MM.1S (cell line): ENCODE results near the gene ALDH1A3.

Experiments
- DNase-seq: peaks from one replicate; pipeline ENCODE4 v3.0.0-alpha.2; 2015
- H2AFZ ChIP-seq: fragments of 300-600 bp; sonication (generic); 2 replicates; pipeline ENCODE4 v1.6.0; 2016; ENCODE audit warnings: antibody characterized with exemption, low read length
- H3F3A ChIP-seq: fragments of 300-600 bp; sonication (generic); 2 replicates; pipeline ENCODE4 v1.6.1; 2016; ENCODE audit warnings: mild to moderate bottlenecking, antibody characterized with exemption, low read length, moderate library complexity, mixed read lengths; ENCODE audit not compliant: insufficient read depth
- H3K27ac ChIP-seq: fragments of 300-600 bp; sonication (generic); 2 replicates; pipeline ENCODE4 v1.5.1; 2016; ENCODE audit warnings: mild to moderate bottlenecking, low read length
- H3K27me3 ChIP-seq: fragments of 300-600 bp; sonication (generic); replicated peaks from 2 replicates; pipeline ENCODE4 v1.6.0; 2016; ENCODE audit warnings: low read length; ENCODE audit not compliant: insufficient read depth
- H3K36me3 ChIP-seq: fragments of 300-600 bp; sonication (generic); replicated peaks from 2 replicates; pipeline ENCODE4 v1.6.1; 2016; ENCODE audit warnings: mild to moderate bottlenecking, low read length, mixed read lengths; ENCODE audit not compliant: insufficient read depth
- H3K4me1 ChIP-seq: fragments of 300-600 bp; sonication (generic); 2 replicates; pipeline ENCODE4 v1.6.1; 2016; ENCODE audit warnings: low read length, mixed read lengths
- H3K4me2 ChIP-seq: fragments of 300-600 bp; sonication (generic); 2 replicates; pipeline ENCODE4 v1.6.0; 2016; ENCODE audit warnings: low read depth, low read length
- H3K4me3 ChIP-seq: fragments of 300-600 bp; sonication (generic); 2 replicates; pipeline ENCODE4 v1.5.1; 2016; ENCODE audit warnings: low read length, mixed read lengths
- H3K79me2 ChIP-seq: fragments of 300-600 bp; sonication (generic); 2 replicates; pipeline ENCODE4 v1.6.1; 2016; ENCODE audit warnings: mixed run types, low read length, mixed read lengths
- H3K9ac ChIP-seq: fragments of 300-600 bp; sonication (generic); 2 replicates; pipeline ENCODE4 v1.6.1; 2016; ENCODE audit warnings: low read length, mixed read lengths
- H3K9me2 ChIP-seq: fragments of 300-600 bp; sonication (generic); replicated peaks from 2 replicates; pipeline ENCODE4 v1.6.1; 2016; ENCODE audit warnings: mild to moderate bottlenecking, low read length, mixed read lengths; ENCODE audit not compliant: insufficient read depth
- H3K9me3 ChIP-seq: fragments of 300-600 bp; sonication (generic); replicated peaks from 2 replicates; pipeline ENCODE4 v1.6.1; 2016; ENCODE audit warnings: mild to moderate bottlenecking, low read length, mixed read lengths; ENCODE audit not compliant: insufficient read depth
- H4K20me1 ChIP-seq: fragments of 300-600 bp; sonication (generic); 2 replicates; pipeline ENCODE4 v1.6.1; 2016; ENCODE audit warnings: mild to moderate bottlenecking, low read length, moderate library complexity, mixed read lengths; ENCODE audit not compliant: insufficient read depth
- EZH2 ChIP-seq: fragments of 300-600 bp; sonication (generic); optimal IDR thresholded peaks from 2 replicates; pipeline ENCODE3; 2017; ENCODE audit warnings: low read depth, mild to moderate bottlenecking, antibody characterized with exemption, low read length, mixed read lengths
- EZH2phosphoT487 ChIP-seq: fragments of 300-600 bp; sonication (generic); IDR thresholded peaks from 2 replicates; pipeline ENCODE4 v1.6.1; 2018; ENCODE audit warnings: antibody characterized with exemption, low read length
- TF ChIP-seq, protein P1 (sequence below): fragments of 300-600 bp; sonication (generic); IDR thresholded peaks from 2 replicates; pipeline ENCODE4 v1.5.1; 2016; ENCODE audit warnings: antibody characterized with exemption, low read length, mixed read lengths

Gene ALDH1A3

GRCh38 chr15:100923902-100924301, 44.3 kb downstream of the ALDH1A3 start:
- Histone ChIP-seq H3K79me2 (peaks cover 70% of the 10 kb centered on the region), H4K20me1 (no peaks in the 10 kb centered on the region), H3K4me1 (peaks cover 39% of the 10 kb centered on the region), H3K36me3 (peaks cover 11% of the 10 kb centered on the region), H3K9me3 (no peaks in the 10 kb centered on the region), H3K9me2 (no peaks in the 10 kb centered on the region), H3K4me3 (no peak overlapping the region), H3F3A (peaks cover 37% of the 10 kb centered on the region), H3K9ac (no peak overlapping the region), H3K4me2 (0 out of 2 replicates have a peak overlapping the region, but pooled peaks have one; percentile 86), H3K27me3 (no peaks in the 10 kb centered on the region), H2AFZ (no peak overlapping the region), H3K27ac (peak overlapping the region; percentile 96; the same call in 1 of the 2 replicates)
- no peak for DNase-seq
- TF ChIP-seq EZH2phosphoT487 = no peak
- TF ChIP-seq, protein P1, sequence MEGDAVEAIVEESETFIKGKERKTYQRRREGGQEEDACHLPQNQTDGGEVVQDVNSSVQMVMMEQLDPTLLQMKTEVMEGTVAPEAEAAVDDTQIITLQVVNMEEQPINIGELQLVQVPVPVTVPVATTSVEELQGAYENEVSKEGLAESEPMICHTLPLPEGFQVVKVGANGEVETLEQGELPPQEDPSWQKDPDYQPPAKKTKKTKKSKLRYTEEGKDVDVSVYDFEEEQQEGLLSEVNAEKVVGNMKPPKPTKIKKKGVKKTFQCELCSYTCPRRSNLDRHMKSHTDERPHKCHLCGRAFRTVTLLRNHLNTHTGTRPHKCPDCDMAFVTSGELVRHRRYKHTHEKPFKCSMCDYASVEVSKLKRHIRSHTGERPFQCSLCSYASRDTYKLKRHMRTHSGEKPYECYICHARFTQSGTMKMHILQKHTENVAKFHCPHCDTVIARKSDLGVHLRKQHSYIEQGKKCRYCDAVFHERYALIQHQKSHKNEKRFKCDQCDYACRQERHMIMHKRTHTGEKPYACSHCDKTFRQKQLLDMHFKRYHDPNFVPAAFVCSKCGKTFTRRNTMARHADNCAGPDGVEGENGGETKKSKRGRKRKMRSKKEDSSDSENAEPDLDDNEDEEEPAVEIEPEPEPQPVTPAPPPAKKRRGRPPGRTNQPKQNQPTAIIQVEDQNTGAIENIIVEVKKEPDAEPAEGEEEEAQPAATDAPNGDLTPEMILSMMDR = no peak
- TF ChIP-seq EZH2 = no peak

- no peak overlapping the region for H3K4me2 ChIP-seq
- DNase-seq = no peak
- H3K27me3 ChIP-seq = no peaks in the 10 kb centered on the region
- H3K4me3 ChIP-seq = no peak overlapping the region
- H4K20me1 ChIP-seq = no peaks in the 10 kb centered on the region
- H3K36me3 ChIP-seq = peaks cover 11% of the 10 kb centered on the region
- H3K9me2 ChIP-seq = no peaks in the 10 kb centered on the region
- H3F3A ChIP-seq = peaks cover 37% of the 10 kb centered on the region
- H3K9ac ChIP-seq = no peak overlapping the region
- TF ChIP-seq, protein P1 = no peak
- no peak for TF ChIP-seq EZH2phosphoT487
- no peak for TF ChIP-seq EZH2
- H3K79me2 ChIP-seq = peaks cover 74% of the 10 kb centered on the region
- H2AFZ ChIP-seq = no peak overlapping the region
- H3K4me1 ChIP-seq = peaks cover 41% of the 10 kb centered on the region
- no peak overlapping the region for H3K27ac ChIP-seq
- H3K9me3 ChIP-seq = no peaks in the 10 kb centered on the region
Observed at GRCh38 chr15:100924436-100924835, 44.8 kb downstream of the ALDH1A3 start.

DNA sequence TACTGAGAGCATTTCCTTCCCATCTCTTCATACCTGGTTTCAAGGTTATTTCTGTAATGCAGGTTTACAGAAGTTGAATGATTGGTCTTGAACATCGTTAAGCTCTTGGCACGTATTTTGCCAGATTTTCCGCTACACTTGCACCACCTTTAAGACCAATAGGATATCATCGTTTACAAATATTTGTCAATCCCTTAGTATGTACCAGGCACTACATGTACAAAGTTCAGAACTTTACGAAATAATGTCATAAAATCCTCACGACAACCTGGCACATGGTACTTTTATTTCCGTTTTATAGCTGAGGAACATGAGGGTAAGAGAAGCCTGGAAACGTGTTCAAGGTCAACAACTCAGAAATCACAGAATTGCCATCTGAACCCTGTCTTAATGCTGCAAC, 45.8 kb downstream of the ALDH1A3 start:
- H3K4me3 ChIP-seq = no peak overlapping the region
- H2AFZ ChIP-seq = no peak overlapping the region
- H3K9me2 ChIP-seq = no peaks in the 10 kb centered on the region
- H3K4me2 ChIP-seq = no peak overlapping the region
- peaks cover 52% of the 10 kb centered on the region for H3K4me1 ChIP-seq
- H3K27me3 ChIP-seq = no peaks in the 10 kb centered on the region
- DNase-seq = no peak
- H3K9me3 ChIP-seq = no peaks in the 10 kb centered on the region
- H3K27ac ChIP-seq = no peak overlapping the region
- H3K36me3 ChIP-seq = peaks cover 11% of the 10 kb centered on the region
- H3K9ac ChIP-seq = no peak overlapping the region
- H3F3A ChIP-seq = peaks cover 36% of the 10 kb centered on the region
- no peak for TF ChIP-seq EZH2phosphoT487
- TF ChIP-seq, protein P1 = no peak
- no peak for TF ChIP-seq EZH2
- H3K79me2 ChIP-seq = peaks cover 69% of the 10 kb centered on the region
- H4K20me1 ChIP-seq = no peaks in the 10 kb centered on the region
